A204.1 (cell line): ENCODE measurements around the gene LRRC73.
"Not testable (repeated sequence)": the region's sequence is repeated elsewhere in the genome, so short reads cannot be mapped to it uniquely, and the experiment has no call there.

ENCODE experiments used
- FAIRE-seq: peaks from 2 replicates; lab custom pipeline; 2012; peaks lifted over from hg19 to GRCh38; lab: Jason Lieb, UNC

The LRRC73 gene, protein sequence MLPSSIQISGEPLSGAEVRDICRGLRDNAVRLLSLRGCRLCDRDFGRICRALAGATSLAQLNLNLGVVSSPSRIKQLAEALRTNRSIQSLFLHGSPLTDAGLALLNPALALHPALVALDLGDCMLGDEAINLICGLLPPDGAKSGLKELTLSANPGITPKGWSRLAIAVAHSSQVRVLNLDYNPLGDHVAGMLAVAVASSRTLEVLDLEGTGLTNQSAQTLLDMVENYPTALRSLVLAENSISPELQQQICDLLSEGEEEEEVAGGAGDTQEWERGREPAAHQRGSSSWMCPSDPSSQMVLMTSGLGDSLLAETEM

DNA sequence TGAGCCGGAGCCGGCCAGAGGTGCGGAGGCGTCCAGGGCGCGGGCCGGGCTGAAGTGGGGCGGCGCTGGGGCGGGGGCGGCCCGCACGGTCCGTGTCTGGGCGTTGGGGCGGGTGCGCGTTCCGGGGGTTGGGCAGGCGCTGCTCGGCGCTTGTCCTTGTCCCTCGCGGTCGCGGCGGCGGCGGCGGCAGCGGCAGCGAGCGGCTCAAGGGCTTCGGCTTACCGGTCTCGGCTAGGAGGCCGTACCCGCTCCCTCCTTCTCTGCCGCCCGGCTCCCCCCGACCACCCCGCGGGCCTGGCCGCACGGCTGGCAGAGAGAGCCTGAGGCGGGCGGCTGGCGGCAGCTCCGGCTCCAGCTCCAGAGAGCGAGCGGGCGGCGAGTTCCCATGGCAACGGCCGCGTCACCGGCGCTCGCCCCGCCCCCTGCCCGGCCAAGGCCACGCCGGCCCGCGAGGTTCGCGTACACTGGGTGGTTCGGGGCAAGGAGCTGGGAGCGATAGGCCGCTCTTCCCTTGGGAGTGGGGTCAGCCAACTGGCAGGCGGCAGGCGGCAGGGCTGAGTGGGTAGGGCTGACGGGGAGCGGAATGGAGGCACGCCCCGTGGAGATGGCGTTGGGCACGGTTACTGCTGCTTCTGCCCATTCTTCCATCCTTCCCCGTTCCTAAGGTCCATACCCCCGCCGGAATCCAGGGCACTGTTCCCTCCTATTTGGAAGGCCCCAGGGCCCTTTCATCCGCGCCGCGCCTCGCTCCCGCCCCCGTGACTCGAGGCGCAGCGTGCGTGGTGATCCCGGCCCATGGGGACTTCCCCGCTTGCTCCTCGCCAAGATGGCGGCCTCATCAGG lies at the start of gene LRRC73:
TSS of gene LRRC73 (minus strand) at position 363 of the 843 bp plus-strand sequence. CDS start 561 bp downstream, outside the sequence.
- no peak for FAIRE-seq

DNA sequence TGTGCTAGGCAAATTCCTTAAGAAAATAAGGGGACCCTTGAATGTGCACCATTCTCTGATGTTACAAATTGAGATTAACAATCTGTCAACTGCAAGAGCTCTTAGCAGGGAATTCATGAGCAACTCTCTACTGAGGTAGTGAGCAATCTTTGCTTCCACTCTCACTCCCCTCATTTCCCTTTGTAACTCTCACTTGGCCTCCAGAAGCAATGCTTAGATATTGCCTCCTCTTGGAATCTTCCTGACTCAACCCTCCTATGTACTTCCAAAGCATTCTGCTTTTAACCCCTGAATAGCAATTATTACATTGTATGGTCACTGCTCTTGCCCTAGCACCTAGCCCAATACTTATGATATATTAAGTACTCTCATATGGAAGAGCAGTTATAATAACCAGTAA lies 49.2 kb upstream of the LRRC73 start:
- no peak for FAIRE-seq

DNA sequence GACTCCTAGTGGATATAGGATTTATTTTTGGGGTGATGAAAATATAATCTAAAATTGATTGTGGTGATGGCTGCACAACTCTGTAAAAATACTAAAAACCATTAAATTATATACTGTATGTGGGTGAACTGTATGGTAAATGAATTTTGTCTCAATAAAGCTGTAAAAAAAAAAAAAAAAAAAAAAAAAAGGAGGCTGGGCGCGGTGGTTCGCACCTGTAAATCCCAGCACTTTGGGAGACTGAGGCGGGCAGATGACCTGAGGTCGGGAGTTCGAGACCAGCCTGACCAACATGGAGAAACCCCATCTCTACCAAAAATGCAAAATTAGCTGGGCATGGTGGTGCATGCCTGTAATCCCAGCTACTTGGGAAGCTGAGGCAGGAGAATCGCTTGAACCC lies 47.5 kb upstream of the LRRC73 start:
- FAIRE-seq: not testable (repeated sequence)

DNA sequence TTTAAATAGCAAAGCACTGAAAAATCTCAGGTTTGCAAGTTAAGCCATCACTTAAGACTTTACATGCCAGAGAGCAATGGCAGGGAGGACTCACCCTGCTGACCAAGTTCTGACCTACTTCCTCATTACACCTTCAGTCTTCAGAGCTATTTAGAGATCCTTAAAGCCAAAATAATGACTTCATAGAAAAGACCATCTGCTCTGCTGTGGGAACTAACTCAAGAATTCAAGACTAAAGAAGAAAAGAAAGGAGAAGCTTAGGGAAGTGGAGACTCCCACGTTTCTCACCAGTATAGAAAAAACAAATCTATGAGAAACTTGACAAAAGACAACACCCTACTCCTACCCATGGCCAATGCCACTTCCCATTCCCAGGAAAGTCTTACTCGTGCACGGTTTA lies 37.1 kb upstream of the LRRC73 start:
- no peak for FAIRE-seq

DNA sequence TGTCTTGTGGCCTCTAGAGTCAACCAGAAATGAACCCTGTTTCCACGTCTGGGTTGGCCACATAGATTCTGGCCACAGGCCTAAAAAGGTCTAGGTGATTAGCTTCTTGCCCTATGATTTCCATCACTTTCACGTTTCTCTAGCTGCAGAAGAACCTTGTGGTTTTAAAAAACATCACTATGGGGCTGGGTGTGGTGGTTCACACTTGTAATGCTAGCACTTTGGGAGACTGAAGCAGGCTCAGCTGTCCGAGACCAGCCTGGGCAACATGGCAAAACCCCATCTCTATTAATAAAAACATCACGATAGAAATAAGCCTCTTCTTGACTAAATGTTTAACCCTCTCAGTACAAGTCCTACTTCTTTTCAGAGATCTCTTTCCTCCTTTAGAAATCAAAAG lies 34.3 kb upstream of the LRRC73 start:
- FAIRE-seq: no peak

DNA sequence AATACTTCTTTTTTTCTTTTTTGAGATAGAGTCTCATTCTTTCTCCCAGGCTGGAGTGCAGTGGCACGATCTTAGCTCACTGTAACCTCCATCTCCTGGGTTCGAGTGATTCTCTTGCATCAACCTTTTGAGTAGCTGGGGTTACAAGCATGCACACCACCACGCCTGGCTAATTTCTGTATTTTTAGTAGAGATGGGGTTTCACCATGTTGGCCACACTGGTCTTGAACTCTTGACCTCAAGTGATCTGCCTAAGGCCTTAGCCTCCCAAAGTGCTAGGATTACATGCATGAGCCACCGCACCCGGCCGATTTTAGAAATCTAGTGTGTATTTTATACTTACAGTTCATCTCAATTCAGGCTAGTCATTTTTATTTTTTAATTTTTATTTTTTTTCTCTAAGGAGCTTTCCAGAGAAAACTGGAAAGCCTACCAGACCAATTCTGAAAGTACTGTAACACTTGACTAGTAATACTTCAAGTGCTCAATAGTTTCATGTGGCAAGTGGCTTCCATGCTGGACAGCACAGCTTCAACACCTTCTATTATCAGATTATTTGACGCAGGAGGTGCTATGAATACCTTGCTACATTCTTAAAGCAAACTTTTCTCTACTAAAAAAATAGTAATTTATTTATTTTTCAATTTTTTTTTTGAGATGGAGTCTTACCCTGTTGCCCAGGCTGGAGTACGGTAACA lies 31.8 kb upstream of the LRRC73 start:
- FAIRE-seq: no peak

DNA sequence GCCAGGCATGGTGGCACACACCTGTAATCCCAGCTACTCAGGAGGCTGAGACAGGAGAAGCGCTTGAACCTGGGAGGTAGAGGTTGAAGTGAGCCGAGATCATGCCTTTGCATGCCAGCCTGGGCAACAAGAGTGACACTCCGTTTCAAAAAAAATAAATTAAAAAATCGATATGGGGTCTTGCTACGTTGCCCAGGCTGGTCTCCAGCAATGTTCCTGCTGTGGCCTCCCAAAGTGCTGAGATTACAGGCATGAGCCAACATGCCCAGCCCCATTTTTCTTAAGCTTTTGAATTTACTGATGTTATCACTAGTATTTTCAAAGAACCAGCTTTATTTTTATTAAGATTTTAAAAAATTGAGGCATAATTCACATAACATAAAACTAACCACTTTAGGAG lies 30.4 kb upstream of the LRRC73 start:
- no peak for FAIRE-seq

DNA sequence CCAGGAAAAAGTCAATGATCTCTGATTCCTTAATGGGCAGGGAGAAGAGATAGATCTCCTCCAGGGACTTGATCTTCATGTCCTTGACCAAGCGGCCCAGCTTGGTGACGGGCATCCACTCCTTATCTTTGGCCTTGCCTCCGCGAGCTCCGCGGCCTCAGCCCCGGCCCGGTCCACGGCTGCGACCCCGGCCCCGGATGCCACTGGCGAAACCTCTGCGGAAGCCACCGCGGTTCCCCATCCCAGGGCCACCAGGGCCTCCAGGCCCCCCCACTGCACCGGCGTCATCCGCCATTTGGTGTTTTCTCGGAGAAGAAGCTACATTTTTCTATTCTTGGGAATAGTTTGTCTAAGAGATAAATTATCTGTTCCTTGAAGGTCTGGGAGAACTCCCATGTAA lies 29.3 kb upstream of the LRRC73 start:
- FAIRE-seq: not testable (repeated sequence)

DNA sequence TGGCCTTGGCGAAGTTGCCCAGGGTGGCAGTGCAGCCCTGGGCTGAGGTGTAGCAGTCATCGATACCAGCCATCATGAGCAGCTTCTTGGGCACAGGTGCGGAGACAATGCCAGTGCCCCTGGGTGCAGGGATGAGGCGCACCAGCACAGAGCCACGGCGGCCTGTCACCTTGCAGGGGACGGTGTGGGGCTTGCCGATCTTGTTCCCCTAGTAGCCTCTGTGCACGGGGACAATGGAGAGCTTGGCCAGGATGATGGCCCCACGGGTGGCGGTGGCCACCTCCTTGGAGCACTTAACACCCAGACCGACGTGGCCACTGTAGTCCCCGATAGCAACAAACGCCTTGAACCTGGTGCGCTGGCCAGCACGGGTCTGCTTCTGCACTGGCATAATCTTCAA lies 28.8 kb upstream of the LRRC73 start:
- not testable (repeated sequence) for FAIRE-seq

DNA sequence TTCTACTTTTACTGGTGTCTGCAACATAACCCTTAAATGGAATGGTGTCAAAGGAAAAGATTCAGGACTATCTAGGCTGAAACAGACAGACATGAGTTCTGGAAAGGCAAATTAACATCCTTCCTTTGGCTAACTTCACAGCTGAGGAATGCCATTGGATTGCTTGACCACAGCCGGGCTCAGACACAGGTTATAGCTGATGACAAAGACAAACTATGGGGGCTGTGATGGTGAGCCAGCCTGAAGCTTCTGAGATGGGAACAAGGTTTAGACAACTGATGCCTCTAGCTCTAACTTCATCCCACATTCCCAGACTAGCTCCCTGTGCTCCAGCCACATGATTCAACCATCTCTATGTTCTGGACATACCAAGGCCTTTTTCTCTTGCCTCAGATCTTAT lies 22.1 kb upstream of the LRRC73 start:
- FAIRE-seq: no peak

DNA sequence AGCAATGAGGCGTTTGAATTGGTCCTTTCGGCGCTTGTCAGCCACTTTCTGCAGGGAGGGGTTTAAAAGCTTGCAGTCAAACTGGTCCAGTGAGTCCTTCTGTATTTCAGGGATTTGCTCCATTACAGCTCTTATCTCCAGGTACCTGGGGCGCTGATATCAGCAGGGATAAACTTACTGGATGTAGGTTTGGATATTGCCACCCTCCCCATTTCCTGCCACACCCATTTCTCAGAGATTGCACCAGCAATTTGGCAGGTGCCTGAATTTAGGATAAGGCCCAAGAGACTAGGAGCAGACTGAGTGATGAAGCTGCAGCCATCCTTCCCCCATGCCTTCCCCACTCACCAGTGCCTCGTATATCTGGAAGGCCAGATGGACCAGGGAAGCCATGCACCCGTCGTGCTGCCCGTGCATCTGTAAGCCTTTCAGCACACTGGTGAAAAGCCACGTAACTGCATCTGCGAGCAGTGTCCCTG lies 14.4 kb upstream of the LRRC73 start:
- FAIRE-seq: no peak

DNA sequence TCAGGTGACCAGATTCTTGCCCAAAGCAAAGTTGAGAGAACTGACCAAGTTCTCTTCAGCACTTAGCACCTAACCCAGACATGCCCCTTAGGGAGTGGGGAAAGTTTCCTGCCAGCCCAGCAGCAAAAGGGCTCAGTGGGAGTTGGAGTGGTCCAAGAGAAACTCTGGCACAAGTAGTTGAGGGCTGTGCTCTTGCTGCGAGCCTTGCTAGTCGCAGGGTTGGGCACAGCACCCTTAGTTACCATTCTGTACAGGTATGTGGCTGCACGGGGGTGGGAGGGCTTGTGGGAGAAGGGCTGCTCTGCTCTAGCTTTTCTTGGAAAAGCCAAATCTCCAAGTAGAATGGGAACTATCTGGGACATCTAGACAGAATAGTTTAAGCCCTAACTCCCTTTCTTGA lies 13.1 kb upstream of the LRRC73 start:
- FAIRE-seq: no peak

DNA sequence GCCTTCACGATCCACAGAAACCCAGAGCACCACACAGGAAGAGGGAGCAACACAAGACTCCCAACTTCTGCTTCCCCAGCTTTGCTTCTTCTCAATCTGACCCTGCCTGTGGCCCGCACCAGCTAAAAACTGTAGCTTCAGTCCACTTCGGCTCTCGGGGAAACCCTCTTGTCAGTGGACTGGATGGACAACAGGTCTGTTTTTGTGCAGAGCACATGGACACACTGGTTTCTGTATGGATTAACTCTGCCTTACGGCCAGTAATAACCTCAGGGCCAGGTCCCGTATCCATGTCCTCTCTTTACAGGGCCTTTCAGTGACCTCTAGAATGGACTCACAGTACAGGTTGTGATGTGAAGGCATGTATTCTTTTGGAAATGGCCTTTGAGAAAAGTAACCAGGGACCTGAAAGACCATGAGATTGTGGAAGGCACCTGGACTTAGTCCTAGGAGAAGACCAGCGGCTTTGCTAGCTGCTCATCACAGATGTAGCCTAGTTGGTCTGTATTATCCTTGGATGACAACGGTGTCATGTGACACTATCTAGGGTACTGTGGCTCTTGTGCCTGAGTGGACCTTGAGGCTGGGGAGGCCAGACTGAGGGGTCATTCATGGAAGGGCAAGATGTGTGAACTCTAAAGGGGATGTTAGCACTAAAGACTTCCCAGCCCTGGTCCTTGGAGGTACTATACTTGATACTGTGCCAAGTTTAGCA lies 12.6 kb upstream of the LRRC73 start:
- FAIRE-seq: no peak

DNA sequence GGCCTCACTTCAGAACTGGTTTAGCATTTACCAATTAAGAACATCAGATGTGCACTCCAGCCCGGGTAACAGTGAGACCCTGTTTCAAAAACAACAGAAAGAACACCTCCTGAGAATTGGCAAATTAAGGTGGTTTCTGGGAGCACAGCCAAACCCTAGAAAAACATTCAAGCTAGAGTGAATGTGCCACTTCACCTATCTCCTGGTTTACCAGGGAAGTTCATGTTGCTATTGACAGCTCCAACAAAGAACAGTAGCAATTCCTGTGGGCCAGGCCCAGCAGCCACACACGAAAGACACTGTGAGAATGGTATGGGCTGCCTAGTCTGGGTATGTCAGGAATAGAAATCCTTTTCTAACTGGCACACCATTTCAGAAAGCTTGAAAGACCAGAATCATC lies 11.7 kb upstream of the LRRC73 start:
- no peak for FAIRE-seq

DNA sequence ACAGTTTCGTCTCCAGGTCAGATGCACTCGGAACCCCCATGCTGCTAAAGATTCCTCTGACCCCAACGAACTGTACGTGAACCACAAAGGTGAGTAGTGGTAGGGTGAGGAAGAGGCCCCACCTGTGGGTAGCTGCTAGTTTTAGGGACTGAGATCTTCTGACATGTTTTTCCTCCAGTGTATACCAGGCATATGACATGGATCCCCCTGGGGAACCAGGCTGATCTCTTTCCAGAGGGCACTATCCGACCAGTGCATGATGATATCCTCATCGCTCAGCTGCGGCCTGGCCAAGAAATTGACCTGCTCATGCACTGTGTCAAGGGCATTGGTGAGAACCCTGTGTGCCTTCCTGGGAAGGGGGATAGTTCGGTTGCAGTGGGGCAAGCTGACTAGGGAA lies 10.0 kb upstream of the LRRC73 start:
- no peak for FAIRE-seq

DNA sequence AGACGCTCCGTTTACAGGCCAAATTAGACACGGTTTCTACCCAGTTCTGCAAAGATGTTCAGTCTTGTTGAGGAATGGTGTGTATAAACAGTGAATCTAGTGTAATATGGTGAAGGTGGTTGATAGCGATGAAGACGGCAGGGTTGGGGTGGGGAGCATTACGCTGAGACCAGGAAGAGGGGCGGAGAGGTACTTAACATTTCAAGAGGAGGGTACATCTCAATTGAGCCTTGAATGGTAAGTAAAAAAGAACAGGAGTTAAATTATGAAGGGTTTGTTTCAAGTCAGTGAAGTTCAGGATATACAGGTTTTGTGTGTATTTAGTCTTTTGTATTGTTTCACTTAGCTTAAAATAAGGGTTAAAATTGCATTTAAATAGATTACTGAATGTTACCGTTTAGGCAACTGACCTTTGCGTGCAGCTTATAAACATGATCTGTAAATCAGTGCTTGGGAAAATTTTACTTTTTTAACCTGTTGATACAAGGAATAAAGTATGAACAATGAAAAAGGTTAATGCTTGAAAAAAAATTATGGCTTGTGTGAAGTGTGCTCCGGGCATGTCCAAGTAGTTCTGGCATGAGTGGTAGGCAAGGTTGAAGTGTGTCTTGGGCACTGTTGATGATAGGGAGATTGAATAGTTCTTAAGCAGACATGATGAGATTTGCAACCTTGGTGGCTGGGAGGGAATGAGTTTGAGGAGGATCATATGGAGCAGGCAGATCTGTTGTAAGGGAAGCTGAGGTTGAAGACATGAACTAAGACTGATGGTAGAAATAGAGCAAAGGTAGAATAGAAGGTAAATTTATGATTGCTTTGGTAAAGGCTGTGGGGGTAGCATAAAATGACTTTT lies 7.6 kb upstream of the LRRC73 start:
- FAIRE-seq: no peak

DNA sequence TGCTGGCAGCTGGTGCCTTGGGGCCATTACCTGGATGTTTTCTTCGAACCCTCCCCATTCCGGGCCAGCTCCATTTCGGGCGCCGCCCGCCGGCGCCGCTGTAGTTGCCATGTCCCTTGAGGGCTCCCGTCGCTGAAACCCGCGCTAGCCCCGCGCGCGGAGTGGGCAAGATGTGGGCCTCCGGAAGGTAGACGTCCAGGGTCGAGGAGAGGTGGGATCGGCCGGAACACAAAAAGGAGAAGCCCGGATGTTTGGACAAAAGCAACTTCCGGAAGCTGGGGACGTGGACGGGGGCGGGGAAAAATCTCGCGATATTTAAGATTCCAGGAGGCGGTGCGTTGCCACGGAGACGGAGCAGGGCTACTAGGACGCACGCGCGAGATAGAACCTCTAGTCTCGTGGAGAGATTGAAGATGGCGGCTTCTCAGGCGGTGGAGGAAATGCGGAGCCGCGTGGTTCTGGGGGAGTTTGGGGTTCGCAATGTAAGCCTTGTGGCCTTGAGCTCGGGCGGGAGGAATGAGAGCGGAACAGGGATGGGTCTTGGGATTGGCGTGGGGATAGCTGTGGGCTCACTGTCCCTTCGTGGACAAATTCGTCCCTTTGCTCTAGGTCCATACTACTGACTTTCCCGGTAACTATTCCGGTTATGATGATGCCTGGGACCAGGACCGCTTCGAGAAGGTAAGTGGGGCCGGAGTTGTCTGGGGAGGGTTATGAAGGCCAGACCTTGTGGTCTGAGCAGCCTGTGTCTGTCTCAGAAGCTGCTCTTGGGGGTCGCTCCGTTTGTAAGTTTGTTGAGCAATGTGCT lies 6.8 kb upstream of the LRRC73 start, which contains the start of the genes POLR1C and YIPF3:
TSS of gene POLR1C (plus strand) at position 393 of the 808 bp plus-strand sequence. CDS start at position 414, 21 bp downstream.
TSS of gene YIPF3 (minus strand) at position 230 of the 808 bp plus-strand sequence. CDS start at position 111, 119 bp downstream.
- peak; percentile 89 for FAIRE-seq

DNA sequence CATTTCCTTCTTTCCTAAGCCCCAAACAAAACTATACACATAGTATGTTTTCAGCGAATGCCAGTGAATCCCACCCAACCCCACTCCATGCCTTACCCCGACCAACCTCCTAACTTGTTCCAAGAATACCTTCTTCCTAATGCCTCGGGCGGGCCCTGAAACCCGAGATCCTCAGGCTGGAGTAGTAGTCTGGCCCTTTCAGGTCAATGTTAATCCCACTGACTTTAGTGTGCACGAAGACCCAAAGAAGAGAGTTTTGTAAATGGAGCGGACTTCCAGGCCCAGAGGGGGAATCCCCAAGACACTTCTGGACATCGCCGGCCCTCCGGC lies 6.2 kb upstream of the LRRC73 start:
- no peak for FAIRE-seq

DNA sequence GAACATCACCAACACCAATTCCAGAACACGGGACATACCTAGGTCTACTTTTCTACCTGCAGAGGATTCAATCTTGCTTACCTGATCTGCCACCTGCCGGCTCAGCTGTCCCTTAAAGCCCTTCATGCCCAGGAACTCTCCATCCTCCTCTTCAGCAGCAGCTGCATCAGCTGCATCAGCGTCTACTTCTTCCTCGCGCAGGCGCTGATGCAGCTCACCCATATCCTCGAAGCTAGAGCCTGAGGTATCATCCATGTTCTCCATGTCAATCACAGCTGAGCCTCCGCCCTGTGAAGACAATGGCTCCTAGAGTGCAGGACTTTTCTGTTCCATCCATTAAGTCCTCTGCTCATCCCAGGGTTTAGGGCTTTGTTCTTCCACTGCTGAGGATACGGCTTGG lies 5.7 kb upstream of the LRRC73 start:
- FAIRE-seq: no peak

DNA sequence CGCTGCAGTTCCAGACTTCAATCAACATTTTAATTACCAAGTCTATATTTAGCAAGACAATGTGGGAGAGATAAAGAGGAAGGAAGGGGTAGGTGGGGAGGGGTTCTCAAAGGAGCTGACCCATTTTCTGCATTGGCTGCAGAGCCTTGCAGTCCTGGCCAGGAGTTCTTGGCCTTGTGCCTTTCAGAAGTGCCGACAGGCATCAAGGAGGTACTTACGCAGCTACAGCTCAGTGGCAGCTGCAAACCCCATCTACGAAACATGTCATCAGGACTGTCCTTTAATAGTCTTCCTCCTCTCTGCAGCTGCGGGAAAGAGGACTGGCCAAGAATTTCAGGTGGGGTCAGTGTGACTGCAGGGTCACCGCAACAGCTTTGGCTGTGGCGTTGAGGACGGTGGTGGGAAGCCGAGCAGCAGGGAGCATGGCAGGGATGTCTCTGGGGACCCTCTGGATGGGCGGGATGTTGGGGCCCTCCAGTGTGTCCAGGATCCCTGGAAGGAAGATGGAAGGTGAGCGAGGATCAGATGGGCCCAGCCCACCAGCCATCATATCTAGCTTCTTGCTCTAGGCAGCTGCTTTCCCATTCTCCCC lies 1.8 kb upstream of the LRRC73 start:
- FAIRE-seq: no peak
